NCI-H1436 (cell line): ENCODE results near the gene MLYCD.

ENCODE experiments used
- DNase-seq: peaks from one replicate; lab custom pipeline; 2025; lab: John Stamatoyannopoulos, UW

The MLYCD gene

GRCh38 chr16:83970430-83970815, 71.5 kb downstream of the MLYCD start:
- DNase-seq, result no peak

- DNase-seq, result no peak
These were observed 72.5 kb downstream of the MLYCD start for GRCh38 chr16:83971165-83972130.

- DNase-seq, result no peak
These were observed 73.5 kb downstream of the MLYCD start for GRCh38 chr16:83972256-83973008.

GRCh38 chr16:83973077-83973476, 74.2 kb downstream of the MLYCD start:
- DNase-seq, result no peak

GRCh38 chr16:83973581-83974385, 74.9 kb downstream of the MLYCD start:
- DNase-seq, result no peak

GRCh38 chr16:83974475-83974874, 75.6 kb downstream of the MLYCD start:
- DNase-seq, result no peak

GRCh38 chr16:83975590-83976260, 76.8 kb downstream of the MLYCD start:
- no peak for DNase-seq
